ENCODE measurements around the gene IMMP2L.
"Not testable (repeated sequence)": the region's sequence is repeated elsewhere in the genome, so short reads cannot be mapped to it uniquely, and the experiment has no call there.

DNA sequence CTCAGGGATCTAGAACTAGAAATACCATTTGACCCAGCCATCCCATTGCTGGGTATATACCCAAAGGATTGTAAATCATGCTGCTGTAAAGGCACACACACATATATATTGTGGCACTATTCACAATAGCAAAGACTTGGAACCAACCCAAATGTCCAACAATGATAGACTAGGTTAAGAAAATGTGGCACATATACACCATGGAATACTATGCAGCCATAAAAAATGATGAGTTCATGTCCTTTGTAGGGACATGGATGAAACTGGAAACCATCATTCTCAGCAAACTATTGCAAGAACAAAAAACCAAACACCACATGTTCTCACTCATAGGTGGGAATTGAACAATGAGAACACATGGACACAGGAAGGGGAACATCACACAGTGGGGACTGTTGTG lies 56.9 kb downstream of the IMMP2L start:
- not testable (repeated sequence) for TF ChIP-seq FOXA1 (IDR thresholded peaks at IDR 0.05); CTBP1 (IDR thresholded peaks at IDR 0.05; ENCODE audit: borderline replicate concordance); BHLHE40 (IDR thresholded peaks at IDR 0.05; ENCODE audit: borderline replicate concordance); FOXK2 (IDR thresholded peaks at IDR 0.05); FOXM1 (IDR thresholded peaks at IDR 0.05; ENCODE audit: borderline replicate concordance); ARNT (IDR thresholded peaks at IDR 0.05); SP1 (IDR thresholded peaks at IDR 0.05); TARDBP (IDR thresholded peaks at IDR 0.05); PKNOX1 (IDR thresholded peaks at IDR 0.05); SUZ12 (IDR thresholded peaks at IDR 0.05)
